ENCODE data around the gene MIDN. TPM values are rescaled to one million over a fixed set of nuclear protein-coding genes. Genes with fewer than 3 reads are reported as not detected.

The MIDN gene
- total RNA-seq, 1 donor from 2014 or later: 170 TPM

DNA sequence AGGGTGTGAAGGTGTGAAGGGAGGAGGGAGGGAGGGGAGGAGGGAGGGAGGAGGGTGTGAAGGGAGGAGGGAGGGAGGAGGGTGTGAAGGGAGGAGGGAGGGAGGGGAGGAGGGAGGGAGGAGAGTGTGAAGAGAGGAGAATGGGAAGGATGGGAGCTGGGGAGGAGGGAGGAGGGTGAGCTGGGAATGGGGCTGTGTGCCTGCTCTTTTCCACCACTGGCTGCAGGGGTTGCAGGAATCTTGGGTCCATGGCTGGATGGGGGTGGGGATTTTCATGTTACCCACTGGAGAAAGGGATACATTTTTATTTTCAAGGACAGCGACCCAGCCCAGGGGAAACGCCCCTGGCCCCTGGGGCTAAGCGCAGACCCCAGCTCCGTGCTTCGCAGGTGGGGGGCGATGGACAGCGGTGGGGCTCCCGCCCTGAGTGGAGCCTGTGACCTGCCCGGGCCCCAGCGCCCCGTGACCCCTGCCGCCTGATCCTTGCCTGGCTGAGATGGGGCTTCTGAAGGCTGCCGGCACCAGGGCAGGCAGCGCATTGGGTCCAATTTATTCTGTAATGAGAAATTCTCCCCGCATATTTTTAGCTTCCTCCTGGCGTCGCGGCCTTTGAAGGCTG, 34.3 kb downstream of the MIDN start:
- Histone ChIP-seq H3K4me1 (peaks cover 19% of the 10 kb centered on the region), H3K27me3 (peaks cover 10% of the 10 kb centered on the region), H3K36me3 (peaks cover 0 to 13% of the 10 kb centered on the region in 2 donors), H3K4me3 (no peak overlapping the region), H3K27ac (no peak overlapping the region), H3K9me3 (no peaks in the 10 kb centered on the region)
- TF ChIP-seq, protein P1, sequence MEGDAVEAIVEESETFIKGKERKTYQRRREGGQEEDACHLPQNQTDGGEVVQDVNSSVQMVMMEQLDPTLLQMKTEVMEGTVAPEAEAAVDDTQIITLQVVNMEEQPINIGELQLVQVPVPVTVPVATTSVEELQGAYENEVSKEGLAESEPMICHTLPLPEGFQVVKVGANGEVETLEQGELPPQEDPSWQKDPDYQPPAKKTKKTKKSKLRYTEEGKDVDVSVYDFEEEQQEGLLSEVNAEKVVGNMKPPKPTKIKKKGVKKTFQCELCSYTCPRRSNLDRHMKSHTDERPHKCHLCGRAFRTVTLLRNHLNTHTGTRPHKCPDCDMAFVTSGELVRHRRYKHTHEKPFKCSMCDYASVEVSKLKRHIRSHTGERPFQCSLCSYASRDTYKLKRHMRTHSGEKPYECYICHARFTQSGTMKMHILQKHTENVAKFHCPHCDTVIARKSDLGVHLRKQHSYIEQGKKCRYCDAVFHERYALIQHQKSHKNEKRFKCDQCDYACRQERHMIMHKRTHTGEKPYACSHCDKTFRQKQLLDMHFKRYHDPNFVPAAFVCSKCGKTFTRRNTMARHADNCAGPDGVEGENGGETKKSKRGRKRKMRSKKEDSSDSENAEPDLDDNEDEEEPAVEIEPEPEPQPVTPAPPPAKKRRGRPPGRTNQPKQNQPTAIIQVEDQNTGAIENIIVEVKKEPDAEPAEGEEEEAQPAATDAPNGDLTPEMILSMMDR (IDR thresholded peaks at IDR 0.05): no peak
- TF ChIP-seq POLR2AphosphoS5 (IDR thresholded peaks at IDR 0.05; ENCODE audit: insufficient read depth in 1 of 2, low read depth in 1 of 2): no peak
- no peak for TF ChIP-seq POLR2A (IDR thresholded peaks at IDR 0.05)
- intact Hi-C loops (cut with DNase I): no loop called here
- DNase-seq (ENCODE audit: extremely low spot score in 2 of 2): no peak

DNA sequence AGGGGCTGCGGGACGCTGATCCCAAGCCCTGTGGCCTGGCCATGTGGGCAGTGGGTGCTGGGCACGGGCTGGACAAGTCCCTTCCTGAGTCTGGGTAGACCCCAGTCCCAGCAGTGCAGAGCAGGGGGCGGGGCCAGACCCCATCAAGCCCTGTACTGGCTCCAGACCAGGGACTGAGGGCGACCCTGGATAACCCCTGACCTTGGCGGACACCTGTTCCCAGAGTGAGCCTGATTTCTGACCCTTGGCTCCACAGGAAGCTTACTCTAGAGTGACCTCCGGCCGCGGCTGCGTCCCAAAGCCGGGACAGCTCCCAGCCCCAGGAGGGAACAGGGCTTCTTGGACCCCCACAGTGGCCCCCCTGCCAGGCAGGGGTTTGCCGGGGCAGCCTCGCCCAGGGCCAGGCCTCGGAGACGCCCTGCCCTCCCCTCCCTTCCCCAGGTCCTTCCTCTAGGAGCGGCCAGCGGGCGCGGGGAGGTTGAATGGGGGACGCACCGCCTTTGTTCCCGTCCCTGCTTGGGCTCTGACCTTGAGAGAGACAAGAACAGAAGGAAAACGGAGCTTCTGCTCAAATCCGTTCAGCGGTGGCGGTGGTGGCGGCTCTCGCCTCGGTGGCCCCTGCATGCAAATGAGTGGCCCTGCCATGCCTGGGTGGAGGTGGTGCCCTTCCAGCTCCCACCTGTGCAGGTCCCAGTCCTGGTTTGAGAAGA, 35.0 kb downstream of the MIDN start:
- no peak overlapping the region for H3K27ac ChIP-seq
- H3K4me3 ChIP-seq: no peak overlapping the region
- TF ChIP-seq POLR2AphosphoS5 (IDR thresholded peaks at IDR 0.05; ENCODE audit: insufficient read depth in 1 of 2, low read depth in 1 of 2): no peak
- no peak for TF ChIP-seq POLR2A (IDR thresholded peaks at IDR 0.05)
- TF ChIP-seq, protein P1 (IDR thresholded peaks at IDR 0.05): no peak
- H3K9me3 ChIP-seq: no peaks in the 10 kb centered on the region
- peaks cover 0 to 11% of the 10 kb centered on the region in 2 donors for H3K36me3 ChIP-seq
- DNase-seq (ENCODE audit: extremely low spot score in 2 of 2): no peak
- intact Hi-C loops (cut with DNase I): no loop called here
- H3K4me1 ChIP-seq: peaks cover 19% of the 10 kb centered on the region
- peaks cover 10% of the 10 kb centered on the region for H3K27me3 ChIP-seq

DNA sequence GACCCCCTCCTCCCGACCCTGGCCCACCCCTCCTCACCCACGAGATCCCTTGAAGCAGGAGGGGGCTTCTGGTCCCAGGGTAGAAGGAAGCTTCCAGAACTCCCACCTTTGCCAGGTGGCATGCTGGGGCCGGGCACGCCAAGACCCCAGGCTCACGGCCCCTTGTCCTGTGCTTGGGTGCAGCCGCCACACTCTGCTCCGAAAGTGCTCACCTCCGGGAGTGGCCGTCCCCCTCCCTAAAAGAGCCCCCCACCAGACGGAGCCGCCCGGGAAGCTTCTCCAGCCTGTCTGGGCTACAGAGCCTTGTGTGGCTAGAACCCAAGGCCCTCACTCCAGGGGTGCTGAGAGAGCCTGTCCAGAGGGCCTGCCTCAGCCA, 35.5 kb downstream of the MIDN start:
- no peak for TF ChIP-seq POLR2AphosphoS5 (IDR thresholded peaks at IDR 0.05; ENCODE audit: insufficient read depth in 1 of 2, low read depth in 1 of 2)
- TF ChIP-seq, protein P1 (IDR thresholded peaks at IDR 0.05): no peak
- TF ChIP-seq POLR2A (IDR thresholded peaks at IDR 0.05): no peak
- Histone ChIP-seq H3K4me3 (no peak overlapping the region), H3K9me3 (no peaks in the 10 kb centered on the region), H3K4me1 (peaks cover 19% of the 10 kb centered on the region), H3K27me3 (peaks cover 10% of the 10 kb centered on the region), H3K36me3 (peaks cover 0 to 5% of the 10 kb centered on the region in 2 donors), H3K27ac (no peak overlapping the region)
- no peak for DNase-seq (ENCODE audit: extremely low spot score in 2 of 2)
- intact Hi-C loops (cut with DNase I): no loop called here

DNA sequence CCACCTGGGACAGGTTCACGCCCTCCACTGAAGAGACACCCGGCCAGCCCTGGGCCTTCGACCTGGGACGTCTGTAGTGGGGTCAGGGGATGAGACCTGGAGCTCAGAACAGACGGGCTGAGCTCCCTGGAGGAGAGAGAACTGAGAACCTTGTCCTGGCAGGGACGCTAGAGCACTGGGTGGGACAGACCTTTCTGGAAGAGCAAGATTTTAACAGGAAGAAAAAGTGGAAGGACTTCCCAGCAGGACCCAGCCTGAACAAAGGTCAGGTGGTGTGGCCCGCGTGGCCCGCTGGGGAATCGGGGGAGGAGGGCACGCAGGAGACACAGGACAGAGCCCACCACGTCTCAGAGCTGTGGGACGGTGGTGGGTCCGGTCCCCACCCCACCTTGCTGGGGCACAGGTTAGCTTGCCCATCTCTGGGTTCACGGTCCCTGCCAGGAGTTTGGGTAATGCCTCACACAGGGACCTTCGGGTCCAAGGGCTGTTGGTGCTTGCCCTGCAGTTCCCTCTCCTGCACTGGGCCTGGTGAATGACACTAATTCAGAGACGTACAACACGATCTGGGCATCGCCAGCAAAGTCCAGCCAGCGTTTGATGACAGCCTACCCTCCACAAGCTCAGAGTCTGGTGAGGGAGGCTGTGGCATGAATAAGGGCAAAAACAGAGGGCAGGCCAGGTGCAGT, 36.1 kb downstream of the MIDN start:
- H3K4me3 ChIP-seq: no peak overlapping the region
- H3K36me3 ChIP-seq: no peaks in the 10 kb centered on the region
- no peaks in the 10 kb centered on the region for H3K9me3 ChIP-seq
- H3K4me1 ChIP-seq: peaks cover 19% of the 10 kb centered on the region
- H3K27me3 ChIP-seq: peaks cover 10% of the 10 kb centered on the region
- H3K27ac ChIP-seq: no peak overlapping the region
- DNase-seq (ENCODE audit: extremely low spot score in 2 of 2): no peak
- TF ChIP-seq, protein P1 (IDR thresholded peaks at IDR 0.05): no peak
- TF ChIP-seq POLR2AphosphoS5 (IDR thresholded peaks at IDR 0.05; ENCODE audit: insufficient read depth in 1 of 2, low read depth in 1 of 2): no peak
- TF ChIP-seq POLR2A (IDR thresholded peaks at IDR 0.05): no peak
- intact Hi-C loops (cut with DNase I): no loop called here

All from vagina (tissue), 2 donors.